Measurements from ENCODE around the gene RAB11FIP3.

RAB11FIP3 gene

GRCh38 chr16:401468-402348 is 23.7 kb upstream of the RAB11FIP3 start, which contains the start of gene DECR2:
TSS of gene DECR2 (plus strand) at chr16:401885. CDS start at chr16:401964, 79 bp downstream.
- DNase-seq, result peak; percentile 93
- H2AFZ ChIP-seq (ENCODE audit: low read length), result peak within 1 kb of the TSS; percentile 74
- TF ChIP-seq CTCF (IDR thresholded peaks at IDR 0.05; ENCODE audit: low read length), result peak; percentile 37
- no peak for TF ChIP-seq EZH2 (optimal IDR thresholded peaks at IDR 0.05; ENCODE audit: low read depth, low read length)
- TF ChIP-seq EZH2phosphoT487 (IDR thresholded peaks at IDR 0.05; ENCODE audit: low read length), result no peak

GRCh38 chr16:404971-405486 is 20.4 kb upstream of the RAB11FIP3 start:
- DNase-seq, result no peak
- peaks cover 4% of the 10 kb centered on the region; the same call in 1 of the 2 replicates for H3K4me1 ChIP-seq (ENCODE audit: low read length)
- TF ChIP-seq CTCF (IDR thresholded peaks at IDR 0.05; ENCODE audit: low read length) (no peak), EZH2 (optimal IDR thresholded peaks at IDR 0.05; ENCODE audit: low read depth, low read length) (no peak), EZH2phosphoT487 (IDR thresholded peaks at IDR 0.05; ENCODE audit: low read length) (no peak)
- no peak overlapping the region for H3K9ac ChIP-seq (ENCODE audit: low read length)
- H4K20me1 ChIP-seq (ENCODE audit: insufficient read depth, low read length), result no peaks in the 10 kb centered on the region
- H3K27me3 ChIP-seq (replicated peaks; ENCODE audit: insufficient read depth, low read length), result no peaks in the 10 kb centered on the region
- H3F3A ChIP-seq (ENCODE audit: insufficient read depth, low read length), result peaks cover 16% of the 10 kb centered on the region; the same call in 1 of the 2 replicates
- H3K4me2 ChIP-seq (ENCODE audit: low read depth, low read length), result no peak overlapping the region
- H3K36me3 ChIP-seq (replicated peaks; ENCODE audit: insufficient read depth, low read length), result no peaks in the 10 kb centered on the region
- no peaks in the 10 kb centered on the region for H3K9me2 ChIP-seq (replicated peaks; ENCODE audit: insufficient read depth, low read length)
- H3K4me3 ChIP-seq (ENCODE audit: low read length), result no peak overlapping the region
- no peaks in the 10 kb centered on the region for H3K9me3 ChIP-seq (replicated peaks; ENCODE audit: insufficient read depth, low read length)
- no peak overlapping the region for H2AFZ ChIP-seq (ENCODE audit: low read length)
- H3K27ac ChIP-seq (ENCODE audit: low read length), result no peak overlapping the region
- peaks cover 4% of the 10 kb centered on the region; the same call in 1 of the 2 replicates for H3K79me2 ChIP-seq (ENCODE audit: low read length)

More at GRCh38 chr16:401468-402348, 23.7 kb upstream of the RAB11FIP3 start, which contains the start of gene DECR2:
- Histone ChIP-seq H3K4me2 (ENCODE audit: low read depth, low read length) (peak within 1 kb of the TSS; percentile 94), H3K9ac (ENCODE audit: low read length) (peak within 1 kb of the TSS; percentile 75), H3K9me3 (replicated peaks; ENCODE audit: insufficient read depth, low read length) (no peaks in the 10 kb centered on the region), H3K79me2 (ENCODE audit: low read length) (peaks cover 16% of the 10 kb centered on the region), H3K36me3 (replicated peaks; ENCODE audit: insufficient read depth, low read length) (no peaks in the 10 kb centered on the region), H3K4me3 (ENCODE audit: low read length) (peak within 1 kb of the TSS; percentile 94), H3K9me2 (replicated peaks; ENCODE audit: insufficient read depth, low read length) (no peaks in the 10 kb centered on the region), H3K4me1 (ENCODE audit: low read length) (peaks cover 4% of the 10 kb centered on the region; the same call in 1 of the 2 replicates), H3F3A (ENCODE audit: insufficient read depth, low read length) (peaks cover 25% of the 10 kb centered on the region), H3K27me3 (replicated peaks; ENCODE audit: insufficient read depth, low read length) (no peaks in the 10 kb centered on the region), H4K20me1 (ENCODE audit: insufficient read depth, low read length) (no peaks in the 10 kb centered on the region), H3K27ac (ENCODE audit: low read length) (peak within 1 kb of the TSS; percentile 67; the same call in 1 of the 2 replicates)

GRCh38 chr16:405548-406506 is 19.6 kb upstream of the RAB11FIP3 start:
- Histone ChIP-seq H3F3A (ENCODE audit: insufficient read depth, low read length) (peaks cover 10% of the 10 kb centered on the region; the same call in 1 of the 2 replicates), H3K9ac (ENCODE audit: low read length) (no peak overlapping the region), H3K27me3 (replicated peaks; ENCODE audit: insufficient read depth, low read length) (no peaks in the 10 kb centered on the region), H3K4me2 (ENCODE audit: low read depth, low read length) (no peak overlapping the region), H2AFZ (ENCODE audit: low read length) (no peak overlapping the region), H3K4me1 (ENCODE audit: low read length) (no peaks in the 10 kb centered on the region), H3K27ac (ENCODE audit: low read length) (no peak overlapping the region), H3K79me2 (ENCODE audit: low read length) (peaks cover under 1% of the 10 kb centered on the region; the same call in 1 of the 2 replicates), H3K4me3 (ENCODE audit: low read length) (no peak overlapping the region), H3K9me3 (replicated peaks; ENCODE audit: insufficient read depth, low read length) (no peaks in the 10 kb centered on the region), H3K36me3 (replicated peaks; ENCODE audit: insufficient read depth, low read length) (no peaks in the 10 kb centered on the region), H4K20me1 (ENCODE audit: insufficient read depth, low read length) (no peaks in the 10 kb centered on the region), H3K9me2 (replicated peaks; ENCODE audit: insufficient read depth, low read length) (no peaks in the 10 kb centered on the region)
- no peak for TF ChIP-seq CTCF (IDR thresholded peaks at IDR 0.05; ENCODE audit: low read length)
- no peak for TF ChIP-seq EZH2phosphoT487 (IDR thresholded peaks at IDR 0.05; ENCODE audit: low read length)
- no peak for TF ChIP-seq EZH2 (optimal IDR thresholded peaks at IDR 0.05; ENCODE audit: low read depth, low read length)
- no peak for DNase-seq
